CD4-positive, alpha-beta T cell treated with Interleukin-1 beta for 1 hour (primary cell): ENCODE measurements around the gene ADAM8.
"Not testable (repeated sequence)": the region's sequence is repeated elsewhere in the genome, so short reads cannot be mapped to it uniquely, and the experiment has no call there.

Source experiments
- DNase-seq, 2 donors: peaks; one replicate each; pipeline ENCODE4 v3.0.0-alpha.2; 2020 to 2022

ADAM8 gene

GRCh38 chr10:133229265-133230043, 47.2 kb downstream of the ADAM8 start:
- no peak for DNase-seq

- DNase-seq, result no peak
Measured at GRCh38 chr10:133227256-133227655, 49.4 kb downstream of the ADAM8 start.

GRCh38 chr10:133226251-133226808, 50.3 kb downstream of the ADAM8 start:
- DNase-seq, result no peak

- DNase-seq, result no peak
Measured at GRCh38 chr10:133225707-133226191, 50.9 kb downstream of the ADAM8 start.

GRCh38 chr10:133224756-133225372, 51.8 kb downstream of the ADAM8 start:
- DNase-seq, result no peak

DNA sequence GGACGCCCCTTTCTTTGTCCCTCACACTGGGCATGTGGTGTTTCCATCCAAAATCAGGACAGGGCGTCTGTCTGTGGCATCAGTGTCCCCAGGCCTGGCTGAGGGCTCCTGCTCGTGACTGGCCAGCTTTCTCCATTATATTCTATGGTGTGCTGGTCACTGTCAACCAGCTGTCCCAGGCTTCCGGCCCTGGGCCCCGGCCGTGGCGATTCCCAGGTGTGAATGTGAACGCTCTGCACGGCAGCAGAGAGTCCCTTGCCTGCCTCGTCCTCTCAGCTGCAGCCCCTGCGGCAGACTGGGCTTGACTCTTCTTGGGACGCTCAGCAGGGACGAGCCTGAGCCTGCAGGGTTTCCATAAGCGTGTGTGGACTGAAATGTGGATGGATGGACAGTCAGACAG, 52.6 kb downstream of the ADAM8 start:
- DNase-seq, result no peak

DNA sequence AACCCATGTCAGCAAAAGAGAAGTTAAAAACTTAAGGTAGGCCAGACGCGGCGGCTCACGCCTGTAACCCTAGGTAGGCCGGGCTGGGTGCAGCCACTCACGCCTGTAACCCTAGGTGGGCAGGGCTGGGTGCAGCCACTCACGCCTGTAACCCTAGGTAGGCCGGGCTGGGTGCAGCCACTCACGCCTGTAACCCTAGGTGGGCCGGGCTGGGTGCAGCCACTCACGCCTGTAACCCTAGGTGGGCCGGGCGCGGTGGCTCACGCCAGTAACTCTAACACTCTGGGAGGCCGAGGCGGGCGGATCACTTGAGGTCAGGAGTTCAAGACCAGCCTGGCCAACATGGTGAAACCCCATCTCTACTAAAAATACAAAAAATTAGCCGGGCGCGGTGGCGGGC, 54.9 kb downstream of the ADAM8 start:
- DNase-seq, result not testable (repeated sequence)

- no peak for DNase-seq
Measured at GRCh38 chr10:133221331-133221730, 55.3 kb downstream of the ADAM8 start.

GRCh38 chr10:133219782-133220181, 56.9 kb downstream of the ADAM8 start:
- DNase-seq, result no peak

- DNase-seq, result no peak
Measured at GRCh38 chr10:133218891-133219290, 57.8 kb downstream of the ADAM8 start.

DNA sequence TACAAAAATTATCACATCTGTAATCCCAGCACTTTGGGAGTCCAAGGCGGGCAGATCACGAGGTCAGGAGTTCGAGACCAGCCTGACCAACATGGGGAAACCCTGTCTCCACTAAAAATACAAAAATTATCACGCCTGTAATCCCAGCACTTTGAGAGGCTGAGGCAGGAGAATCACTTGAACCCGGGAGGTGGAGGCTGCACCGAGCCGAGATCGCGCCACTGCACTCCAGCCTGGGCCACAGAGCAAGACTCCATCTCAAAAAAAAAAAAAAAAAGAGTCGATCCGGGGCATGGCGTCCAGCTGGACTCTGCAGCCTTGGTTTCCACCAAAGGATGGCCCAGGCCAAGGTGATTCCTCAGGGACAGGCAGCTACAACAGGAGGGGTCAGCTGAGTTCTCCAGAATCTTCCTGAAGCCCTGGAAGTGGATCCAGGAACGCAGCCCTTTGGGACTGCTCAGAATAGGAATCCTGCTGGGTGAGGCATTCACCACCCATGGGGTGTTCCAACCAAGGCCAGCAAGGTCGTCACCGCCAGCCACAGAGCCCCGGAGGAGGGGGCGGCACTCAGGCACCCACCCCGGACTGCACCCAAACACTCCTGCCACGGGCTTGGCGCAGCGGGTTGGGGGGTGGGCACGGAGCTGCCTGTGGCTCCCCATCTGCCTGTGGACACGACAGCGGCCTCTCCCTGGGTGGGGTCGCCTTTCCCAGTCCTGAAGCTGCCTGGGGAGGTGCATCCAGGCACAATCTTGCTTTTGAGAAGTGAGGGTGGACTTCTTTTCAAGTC, 58.7 kb downstream of the ADAM8 start:
- no peak for DNase-seq

- no peak for DNase-seq
Measured at GRCh38 chr10:133216776-133217175, 59.9 kb downstream of the ADAM8 start.

DNA sequence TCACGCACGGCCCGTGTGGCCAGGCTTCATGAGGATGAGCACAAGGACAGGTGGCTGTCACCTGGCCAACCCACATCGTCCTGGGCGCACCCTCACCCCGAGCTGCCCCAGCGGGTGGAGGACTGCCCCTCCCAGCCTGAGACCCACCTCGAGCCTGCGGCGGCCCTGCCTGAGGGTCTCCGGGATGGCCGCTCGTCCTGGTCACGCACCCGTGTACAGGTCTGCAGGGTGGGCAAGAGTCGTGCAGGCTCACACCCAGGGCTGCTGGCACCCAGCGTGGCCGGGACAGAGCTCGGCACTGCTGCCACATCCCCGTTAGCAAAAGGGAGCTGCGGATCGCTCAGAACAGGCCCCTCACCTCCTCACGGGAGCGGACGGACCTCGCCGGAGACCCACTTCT, 61.1 kb downstream of the ADAM8 start:
- DNase-seq, result no peak

DNA sequence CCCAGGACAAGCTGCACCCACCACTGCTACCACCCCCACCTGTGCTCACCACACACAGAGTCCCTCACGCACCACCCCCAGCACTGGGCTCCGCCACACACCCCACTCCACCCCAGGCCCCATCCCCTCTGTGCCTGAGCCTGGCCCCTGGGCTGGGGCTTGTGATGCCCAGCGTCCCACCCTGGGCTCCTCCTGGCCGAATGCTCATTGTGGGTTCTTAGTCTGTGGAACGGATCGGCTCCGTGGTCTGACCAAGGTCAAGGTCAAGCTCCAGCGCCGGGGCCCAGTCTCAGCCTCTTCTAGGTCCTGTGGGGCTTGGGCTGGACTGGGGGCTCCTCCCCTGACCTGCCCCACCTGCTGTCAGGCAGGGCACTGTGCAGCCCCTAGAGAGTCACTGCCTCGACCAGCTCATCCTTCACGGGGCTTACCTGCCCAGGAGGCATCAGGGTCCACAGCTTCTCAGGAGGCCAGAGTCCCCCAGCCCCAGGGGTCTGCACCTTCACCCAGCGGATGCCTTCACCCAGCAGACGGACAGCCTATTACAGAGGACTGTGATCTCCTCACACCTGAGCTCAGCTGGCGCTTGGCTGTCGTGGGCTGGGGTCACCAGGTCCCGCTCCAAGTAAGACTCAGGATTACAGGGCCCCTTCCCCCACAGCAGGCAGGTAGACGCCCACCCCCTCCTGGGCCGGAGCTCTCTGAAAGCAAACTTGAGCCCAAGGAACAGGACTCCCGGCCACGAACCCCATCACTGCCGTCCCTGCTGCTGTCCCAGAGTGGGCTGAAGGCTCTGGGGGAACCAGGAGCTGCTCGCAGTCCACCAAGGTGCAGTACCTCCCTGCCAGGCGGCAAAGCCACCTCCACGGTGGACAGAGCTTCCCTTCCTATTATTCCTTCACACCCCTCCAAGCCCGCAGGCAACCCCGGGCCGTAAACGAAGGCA, 61.9 kb downstream of the ADAM8 start:
- DNase-seq, result no peak

DNA sequence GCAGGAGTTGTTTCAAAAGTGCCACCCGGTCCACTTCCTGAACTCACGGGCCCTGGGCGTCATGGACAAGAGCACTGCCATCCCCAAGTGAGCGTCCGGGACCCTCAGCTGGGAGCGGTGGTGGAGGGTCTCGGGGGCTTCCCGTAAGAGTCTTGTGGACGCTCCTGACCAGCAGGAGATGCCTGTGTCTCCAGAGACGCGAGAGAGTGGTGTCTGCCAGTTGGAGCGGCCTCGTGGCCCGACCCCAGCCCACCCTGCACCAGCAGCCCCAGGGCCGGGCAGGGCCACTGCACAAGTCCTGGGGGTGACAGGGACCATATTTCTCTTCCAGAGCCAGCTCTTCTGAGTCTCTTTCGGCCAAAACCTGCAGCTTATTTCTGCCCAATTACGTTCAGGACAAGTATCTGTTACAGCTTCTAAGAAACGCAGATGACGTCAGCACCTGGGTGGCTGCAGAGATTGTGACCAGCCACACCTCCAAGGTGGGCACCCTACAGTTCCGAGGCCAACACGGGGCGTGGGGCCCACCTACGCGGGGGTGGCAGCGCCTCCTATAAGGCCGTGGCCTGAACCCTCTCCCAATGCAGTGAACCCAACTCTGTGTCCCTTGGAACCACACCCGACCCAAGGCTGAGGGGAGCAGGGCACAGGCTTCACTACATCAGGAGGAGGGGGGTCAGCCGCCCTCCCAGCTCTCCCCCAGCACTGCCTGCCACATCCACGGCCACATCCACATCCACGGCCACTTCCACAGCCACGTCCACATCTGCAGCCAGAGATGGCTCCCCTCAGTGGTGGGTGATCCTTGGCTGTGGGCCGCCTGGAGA, 62.8 kb downstream of the ADAM8 start:
- no peak for DNase-seq

GRCh38 chr10:133212853-133213494, 63.7 kb downstream of the ADAM8 start:
- no peak for DNase-seq
